ENCODE results near the gene TJP3.
A peak's percentile ranks its signal among the peaks of the same experiment; 100 is the strongest.

Gene TJP3

DNA sequence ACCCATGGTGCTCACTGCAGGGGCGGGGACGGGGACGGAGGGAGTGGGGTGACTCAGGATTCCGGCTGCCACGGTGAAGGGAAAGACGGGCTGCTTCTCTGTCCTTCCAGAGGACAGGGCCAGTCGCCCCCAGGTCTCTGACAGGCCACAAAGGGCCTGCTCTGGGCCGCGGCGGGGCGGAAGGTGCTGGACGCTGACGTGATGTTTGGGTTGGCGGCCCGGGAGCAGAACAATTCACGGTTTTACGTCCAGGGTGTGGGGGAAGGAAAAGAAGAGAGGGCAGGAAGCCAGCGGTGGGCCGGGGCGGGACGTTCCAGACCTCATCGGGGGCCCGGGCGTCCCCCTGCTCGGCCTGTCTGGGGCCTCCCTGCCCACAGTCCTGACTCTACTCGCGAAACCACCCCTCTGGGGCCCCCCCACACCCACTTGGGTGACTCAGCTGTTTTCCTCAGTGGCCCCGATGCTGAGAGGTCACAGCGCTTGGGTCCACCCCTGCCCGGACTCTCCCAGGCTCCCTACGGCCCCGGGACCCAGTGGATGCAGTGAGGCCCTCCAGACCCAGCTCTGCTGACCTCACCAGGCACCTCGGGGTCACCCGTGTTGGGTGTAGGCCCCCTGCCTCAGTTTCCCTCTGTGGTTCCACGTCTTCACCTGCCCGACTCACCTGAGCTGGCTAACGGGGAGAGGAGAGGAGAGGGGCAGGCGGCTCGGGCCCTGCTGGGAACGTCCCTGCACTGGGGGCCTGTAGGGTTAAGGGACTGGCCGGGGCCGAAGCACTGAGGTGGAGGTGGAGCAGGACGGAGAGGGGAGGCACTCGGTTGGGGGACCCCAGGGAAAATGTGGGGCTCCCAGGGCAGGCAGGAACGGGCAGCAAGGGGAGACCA is 37.1 kb upstream of the TJP3 start:
- no peak for DNase-seq (ENCODE audit: low spot score)

DNA sequence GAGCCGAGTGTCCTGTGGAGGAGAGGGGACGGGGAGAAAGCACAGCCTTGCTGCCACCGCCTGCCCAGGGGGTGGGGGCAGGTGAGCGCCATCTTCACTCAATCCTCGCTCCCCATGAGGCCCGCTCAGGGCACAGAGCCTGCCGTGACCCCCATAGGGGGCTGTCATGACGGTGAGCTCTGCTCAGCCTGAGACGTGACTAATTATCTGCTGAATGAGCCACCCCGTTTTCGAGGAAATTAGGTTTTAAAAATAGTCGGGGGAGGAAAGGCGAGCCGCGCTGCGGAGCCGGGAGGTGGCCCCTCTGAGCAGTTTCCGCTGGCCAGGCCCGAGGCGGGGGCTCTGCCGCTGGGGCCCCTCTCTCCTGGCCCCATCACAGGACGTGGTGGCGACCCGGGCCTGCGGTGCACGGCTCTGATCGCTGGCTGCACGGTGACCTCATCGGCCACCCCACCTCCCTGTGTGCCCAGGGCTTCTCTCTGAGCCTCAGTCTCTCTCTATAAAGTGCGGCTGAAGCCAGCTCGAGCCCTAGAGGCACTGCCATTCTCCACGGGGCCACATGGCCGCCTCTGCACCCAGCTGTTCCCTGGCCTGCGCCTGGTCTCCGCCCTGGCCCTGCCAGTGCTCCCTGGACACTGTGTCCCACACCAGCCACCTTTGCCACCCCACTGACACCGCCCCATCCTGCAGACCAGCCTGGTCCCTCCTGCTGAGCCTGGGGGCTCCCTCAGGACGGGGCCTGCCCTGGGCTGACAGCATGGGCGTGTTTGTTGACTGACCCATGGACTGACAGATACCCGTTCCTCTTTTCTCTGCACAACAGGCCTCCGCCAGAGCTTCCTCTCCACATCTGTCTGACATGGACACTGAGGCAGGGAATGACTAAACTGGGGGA is 36.3 kb upstream of the TJP3 start:
- DNase-seq (ENCODE audit: low spot score): no peak

DNA sequence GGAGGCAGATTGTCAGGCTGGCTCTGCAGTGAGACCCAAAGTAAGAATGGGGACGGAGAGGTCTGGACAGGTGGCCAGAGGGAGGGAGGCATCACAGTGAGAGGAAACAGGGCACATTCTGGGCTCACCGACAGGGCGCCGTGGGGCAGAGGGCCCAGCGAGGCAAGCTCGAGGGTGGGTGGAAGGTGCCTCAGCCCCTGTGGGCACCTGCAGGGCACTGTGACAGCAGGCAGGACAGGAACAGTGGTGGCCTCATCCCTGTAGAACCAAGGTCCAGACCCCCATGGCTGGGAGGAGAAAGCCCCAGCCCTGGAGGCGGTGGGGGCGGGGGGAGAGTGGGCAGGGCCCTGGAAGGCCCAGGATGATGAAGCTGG is 35.6 kb upstream of the TJP3 start:
- no peak for DNase-seq (ENCODE audit: low spot score)

DNA sequence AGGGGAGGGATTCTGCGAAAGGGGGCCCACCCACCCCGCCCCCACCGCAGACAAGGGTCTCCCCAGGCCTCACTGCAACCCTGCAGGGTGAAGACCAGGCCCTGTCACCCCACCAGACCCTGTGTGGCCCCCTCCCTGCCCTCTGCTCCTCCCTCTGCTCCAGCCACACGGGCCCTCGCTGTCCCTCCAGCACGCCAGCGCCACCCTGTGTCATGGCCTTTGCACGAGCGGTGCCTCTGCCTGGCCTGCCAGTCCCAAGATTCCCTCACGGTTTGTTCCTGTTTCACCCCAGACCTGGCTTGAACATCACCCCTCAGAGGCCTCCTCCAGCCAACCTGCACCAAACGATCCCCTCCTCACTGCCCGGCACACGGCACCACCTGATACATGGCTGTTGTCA is 35.2 kb upstream of the TJP3 start:
- DNase-seq (ENCODE audit: low spot score): no peak

- no peak for DNase-seq (ENCODE audit: low spot score)
Observed at GRCh38 chr19:3673506-3674439, 34.4 kb upstream of the TJP3 start.

DNA sequence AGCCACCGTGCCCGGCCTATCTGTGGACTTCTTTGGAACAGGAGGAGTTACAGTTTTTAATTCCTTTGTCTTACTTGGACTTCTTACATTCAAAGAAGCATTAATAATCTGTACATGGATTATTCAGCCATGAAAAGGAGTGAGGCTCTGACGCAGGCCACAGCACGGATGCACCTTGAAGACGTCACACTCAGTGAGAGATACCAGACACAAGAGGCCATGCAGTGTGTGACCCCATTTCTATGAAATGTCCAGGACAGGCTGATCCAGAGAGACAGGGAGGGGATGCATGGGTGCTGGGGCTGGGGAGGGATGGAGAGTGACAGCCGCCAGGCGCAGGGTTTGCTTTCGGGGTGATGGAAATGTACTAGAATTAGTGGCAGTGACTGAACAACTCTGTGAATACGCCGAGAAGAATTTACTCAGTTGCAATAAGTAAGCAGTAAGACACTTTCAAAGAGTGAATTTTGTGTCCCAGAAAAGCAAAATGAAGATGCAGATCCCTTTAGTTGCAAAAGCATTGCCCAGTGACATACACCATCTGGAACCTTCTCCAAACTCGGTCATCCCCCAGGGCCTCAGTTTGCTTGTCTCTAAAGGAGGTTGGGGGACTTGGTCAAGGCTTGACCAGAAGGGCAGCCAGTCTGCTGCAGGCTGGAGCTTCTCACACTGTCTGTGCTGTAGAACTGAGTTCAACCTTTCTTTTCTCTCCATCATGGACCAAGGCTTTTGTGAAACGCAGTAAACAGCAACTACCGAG is 33.2 kb upstream of the TJP3 start:
- DNase-seq (ENCODE audit: low spot score): no peak

GRCh38 chr19:3678188-3678587 is 30.0 kb upstream of the TJP3 start:
- no peak for DNase-seq (ENCODE audit: low spot score)

- no peak for DNase-seq (ENCODE audit: low spot score)
Observed at GRCh38 chr19:3679138-3679537, 29.0 kb upstream of the TJP3 start.

GRCh38 chr19:3679581-3679980 is 28.6 kb upstream of the TJP3 start:
- no peak for DNase-seq (ENCODE audit: low spot score)

DNA sequence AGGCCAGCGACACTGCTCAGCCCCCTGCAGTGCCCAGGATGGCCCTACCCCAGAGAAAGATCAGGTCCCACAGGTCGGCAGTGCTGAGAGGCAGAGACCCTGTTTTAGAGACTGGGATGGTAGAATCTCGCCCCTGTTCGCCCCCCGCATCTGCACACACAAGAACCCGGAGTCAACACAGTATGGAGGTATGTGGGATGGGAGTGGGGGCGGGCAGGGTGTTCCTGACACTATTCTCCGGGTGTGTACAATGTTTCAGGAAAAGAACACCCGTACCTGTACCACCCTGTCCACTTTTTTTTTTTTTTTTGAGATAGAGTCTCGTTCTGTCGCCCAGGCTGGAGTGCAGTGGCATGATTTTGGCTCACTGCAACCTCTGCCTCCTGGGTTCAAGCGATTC is 27.2 kb upstream of the TJP3 start:
- no peak for DNase-seq (ENCODE audit: low spot score)

DNA sequence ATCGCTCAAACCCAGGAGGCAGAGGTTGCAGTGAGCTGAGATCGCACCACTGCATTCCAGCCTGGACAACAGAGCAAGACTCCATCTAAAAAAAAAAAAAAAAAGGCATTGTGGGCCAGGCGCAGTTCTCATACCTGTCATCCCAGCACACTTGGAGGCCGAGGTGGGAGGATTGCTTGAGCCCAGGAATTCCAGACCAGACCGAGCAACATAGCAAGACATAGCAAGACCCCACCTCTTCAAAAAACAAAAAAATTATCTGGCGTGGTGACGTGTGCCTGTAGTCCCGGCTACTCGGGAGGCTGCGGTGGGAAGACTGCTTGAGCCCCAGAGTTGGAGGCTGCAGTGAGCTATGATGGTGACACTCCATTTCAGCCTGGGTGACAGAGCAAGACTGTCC is 25.9 kb upstream of the TJP3 start:
- no peak for DNase-seq (ENCODE audit: low spot score)

- no peak for DNase-seq (ENCODE audit: low spot score)
Observed at GRCh38 chr19:3682741-3683404, 25.3 kb upstream of the TJP3 start.

- no peak for DNase-seq (ENCODE audit: low spot score)
Observed at GRCh38 chr19:3683405-3684053, 24.7 kb upstream of the TJP3 start.

- DNase-seq (ENCODE audit: low spot score): peak; percentile 49
Observed at GRCh38 chr19:3684054-3684816, 23.9 kb upstream of the TJP3 start.

GRCh38 chr19:3684817-3685410 is 23.3 kb upstream of the TJP3 start:
- no peak for DNase-seq (ENCODE audit: low spot score)

- DNase-seq (ENCODE audit: low spot score): no peak
Observed at GRCh38 chr19:3687393-3687773, 20.8 kb upstream of the TJP3 start.

- no peak for DNase-seq (ENCODE audit: low spot score)
Observed at GRCh38 chr19:3687774-3688706, 20.1 kb upstream of the TJP3 start.

Measured in Ammon's horn (tissue), 1 donor.